Stimulated activated CD8-positive, alpha-beta memory T cell treated with anti-CD3 and anti-CD28 coated beads, Interleukin-12 subunit alpha, Interleukin-12 subunit beta, amount 100 ng/mL, for 24 hours (primary cell): ENCODE measurements around the gene IL1RL2.

Experiments
- DNase-seq: peaks from one replicate; pipeline ENCODE4 v3.0.0-alpha.2; 2020; ENCODE audit errors: extremely low read depth

The IL1RL2 gene

DNA sequence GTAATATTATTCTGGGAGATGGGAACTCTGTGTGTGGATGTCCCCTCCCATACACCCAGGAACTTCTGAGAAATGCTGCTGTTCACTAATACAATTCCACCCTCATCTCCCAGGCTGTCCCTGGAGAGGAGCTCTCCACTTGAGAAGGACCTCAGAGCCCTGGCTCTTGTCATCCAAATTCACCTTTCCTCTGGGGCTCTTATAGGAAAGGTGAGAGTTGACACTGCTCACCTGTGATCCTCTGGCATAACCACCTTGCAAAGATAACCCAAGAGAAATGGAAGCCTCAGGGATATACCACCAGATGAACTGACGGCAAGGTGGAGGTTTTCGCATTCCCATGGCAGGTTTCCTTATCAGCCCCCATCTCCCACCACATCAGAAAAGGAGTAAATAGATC lies 52.0 kb downstream of the IL1RL2 start:
- no peak for DNase-seq

DNA sequence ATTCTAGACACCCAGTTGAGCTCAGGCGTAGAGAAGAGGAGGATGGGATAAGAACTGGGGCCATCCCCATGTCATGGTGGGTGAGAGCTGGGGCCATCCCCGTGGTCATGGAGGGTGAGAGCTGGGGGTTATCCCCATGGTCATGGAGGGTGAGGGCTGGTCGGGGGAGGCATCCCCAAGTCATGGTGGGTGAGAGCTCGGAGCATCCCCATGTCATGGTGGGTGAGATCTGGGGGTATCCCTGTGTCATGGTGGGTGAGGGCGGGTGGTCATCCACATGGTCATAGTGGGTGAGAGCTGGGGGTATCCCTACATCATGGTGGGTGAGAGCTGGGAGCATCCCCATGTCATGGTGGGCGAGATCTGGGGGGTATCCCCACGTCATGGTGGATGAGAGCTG lies 52.5 kb downstream of the IL1RL2 start:
- no peak for DNase-seq

DNA sequence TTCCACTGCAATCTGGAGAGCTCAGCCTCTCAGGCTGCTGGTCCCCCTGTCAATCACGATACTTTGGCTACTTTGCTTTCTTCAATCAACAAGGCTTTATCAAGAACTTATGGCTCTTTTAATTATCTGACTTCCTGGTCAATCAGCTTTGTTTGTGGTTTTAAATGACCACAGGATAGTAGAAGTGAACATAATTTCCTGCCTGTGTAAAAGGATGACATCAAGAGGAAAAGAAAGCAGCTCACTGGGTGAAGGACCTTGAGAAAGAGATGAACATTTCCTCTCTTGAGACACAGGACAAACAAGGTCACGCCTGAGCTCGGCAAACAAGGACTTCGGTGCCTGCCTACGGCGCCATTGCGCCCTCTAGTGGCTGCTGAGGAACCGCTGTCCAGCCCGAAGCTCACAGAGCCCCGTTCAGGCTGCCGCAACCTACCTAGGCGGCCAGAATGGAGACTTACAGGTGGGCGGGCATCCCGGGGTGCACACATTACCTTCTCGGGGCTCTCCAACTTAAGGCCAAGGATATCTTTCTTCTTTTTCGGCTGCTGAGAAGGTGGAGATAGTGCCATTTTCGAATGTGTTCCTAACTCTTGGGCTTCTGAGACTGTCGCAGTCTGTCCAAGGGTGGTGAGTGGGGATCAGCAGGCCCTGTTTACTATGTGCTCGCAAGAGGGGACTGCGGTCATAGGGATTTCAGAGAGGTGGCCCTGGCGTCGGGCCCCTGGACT lies 54.0 kb downstream of the IL1RL2 start:
- DNase-seq: peak; percentile 70

DNA sequence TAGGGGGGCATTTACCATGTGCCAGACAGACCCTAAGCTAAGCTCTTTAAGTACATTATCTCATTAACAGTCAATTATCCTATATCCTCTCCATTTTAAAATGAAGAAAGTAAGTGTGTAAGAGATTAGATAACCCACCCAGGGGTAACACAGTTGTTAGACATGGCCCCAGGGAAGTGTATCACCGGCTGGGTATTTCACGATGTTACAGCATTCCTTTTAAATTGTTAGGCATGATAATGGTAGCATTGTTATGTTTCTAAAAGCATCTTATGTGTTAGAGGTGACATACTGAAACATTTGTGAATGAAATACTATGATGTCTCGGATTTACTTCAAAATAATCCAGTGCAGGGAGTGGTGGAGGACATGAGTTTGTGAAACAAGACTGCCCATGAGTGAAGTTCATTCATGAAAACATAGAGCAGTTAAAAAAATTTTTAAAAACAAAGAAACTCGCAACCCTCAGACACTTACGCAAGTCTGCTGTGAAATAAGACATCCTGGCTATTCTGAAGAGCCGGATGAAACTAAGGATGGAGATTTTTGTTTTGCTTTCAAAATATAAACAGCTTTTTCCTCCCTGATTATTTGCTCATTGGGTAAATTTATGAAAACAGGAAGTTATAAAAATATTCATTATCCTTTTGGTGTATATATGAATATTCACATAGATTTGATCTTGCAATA lies 54.9 kb downstream of the IL1RL2 start:
- DNase-seq: no peak

DNA sequence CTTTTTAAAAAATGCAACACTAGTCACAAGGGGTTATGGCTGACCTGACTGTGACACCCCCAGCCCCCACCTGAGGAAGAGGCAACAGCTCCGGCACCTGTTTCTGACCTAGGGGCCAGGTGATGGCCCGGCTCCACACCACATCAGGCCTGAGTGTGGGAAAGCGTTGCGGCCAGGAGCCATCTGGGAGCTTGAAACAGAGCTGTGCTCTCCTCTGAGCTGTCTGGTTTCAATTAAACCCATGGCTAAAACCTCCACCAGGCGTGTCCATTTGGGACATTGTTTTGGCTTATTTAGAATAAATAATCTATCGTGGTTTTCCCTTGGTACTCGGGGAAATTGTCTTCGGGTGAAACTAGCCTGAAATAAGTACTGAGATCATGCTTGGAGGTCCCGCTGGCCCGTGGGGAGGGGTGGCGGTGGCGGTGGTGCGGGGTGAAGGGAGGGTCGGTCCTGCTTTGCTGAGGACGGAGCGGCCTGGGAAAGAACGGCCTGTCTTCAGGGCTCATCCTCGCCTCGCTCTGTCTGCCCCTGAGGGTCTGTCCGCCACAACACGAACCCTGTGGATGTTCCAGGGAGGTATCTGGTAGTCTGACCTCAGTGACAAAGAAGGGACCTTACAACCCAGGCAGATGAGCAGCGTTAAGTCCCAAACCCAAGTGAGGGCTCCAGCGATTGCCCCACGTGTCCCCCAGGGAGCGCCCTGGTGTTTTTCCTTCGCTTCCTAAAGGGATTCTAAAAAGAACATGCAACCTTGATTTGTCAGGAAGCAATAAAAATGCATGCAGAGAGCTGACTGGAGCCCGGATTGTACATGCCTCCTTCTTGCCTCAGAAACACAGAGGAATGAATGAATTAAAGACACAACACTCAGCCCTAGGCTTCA lies 58.7 kb downstream of the IL1RL2 start:
- no peak for DNase-seq

DNA sequence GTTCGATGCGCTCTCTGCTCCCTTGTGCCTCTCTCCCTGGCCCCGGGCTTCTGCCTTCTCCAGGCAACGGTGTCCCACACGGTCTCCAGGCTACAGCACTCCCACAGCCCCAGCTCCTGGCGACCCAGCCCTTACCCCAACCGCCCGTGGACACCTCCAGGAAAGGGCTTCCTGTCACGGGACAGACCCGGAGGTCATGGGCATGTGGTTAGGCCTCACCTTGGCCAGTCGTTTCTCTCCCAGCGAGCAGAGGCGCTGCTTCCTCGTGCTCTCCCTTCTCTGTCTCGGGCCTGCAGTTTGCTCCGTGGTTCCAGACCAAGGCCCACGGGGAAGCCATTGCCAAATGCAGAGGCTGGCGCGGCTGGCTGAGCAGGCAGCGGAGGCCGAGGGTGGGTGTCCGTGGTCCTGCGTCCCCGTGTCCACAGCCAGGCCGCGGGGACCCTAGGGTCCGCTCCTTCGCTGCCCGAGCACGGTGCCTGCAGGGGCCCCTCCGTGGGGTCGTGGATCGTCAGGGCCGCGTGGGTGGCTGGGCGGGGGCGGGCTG lies 63.5 kb downstream of the IL1RL2 start:
- DNase-seq: no peak

DNA sequence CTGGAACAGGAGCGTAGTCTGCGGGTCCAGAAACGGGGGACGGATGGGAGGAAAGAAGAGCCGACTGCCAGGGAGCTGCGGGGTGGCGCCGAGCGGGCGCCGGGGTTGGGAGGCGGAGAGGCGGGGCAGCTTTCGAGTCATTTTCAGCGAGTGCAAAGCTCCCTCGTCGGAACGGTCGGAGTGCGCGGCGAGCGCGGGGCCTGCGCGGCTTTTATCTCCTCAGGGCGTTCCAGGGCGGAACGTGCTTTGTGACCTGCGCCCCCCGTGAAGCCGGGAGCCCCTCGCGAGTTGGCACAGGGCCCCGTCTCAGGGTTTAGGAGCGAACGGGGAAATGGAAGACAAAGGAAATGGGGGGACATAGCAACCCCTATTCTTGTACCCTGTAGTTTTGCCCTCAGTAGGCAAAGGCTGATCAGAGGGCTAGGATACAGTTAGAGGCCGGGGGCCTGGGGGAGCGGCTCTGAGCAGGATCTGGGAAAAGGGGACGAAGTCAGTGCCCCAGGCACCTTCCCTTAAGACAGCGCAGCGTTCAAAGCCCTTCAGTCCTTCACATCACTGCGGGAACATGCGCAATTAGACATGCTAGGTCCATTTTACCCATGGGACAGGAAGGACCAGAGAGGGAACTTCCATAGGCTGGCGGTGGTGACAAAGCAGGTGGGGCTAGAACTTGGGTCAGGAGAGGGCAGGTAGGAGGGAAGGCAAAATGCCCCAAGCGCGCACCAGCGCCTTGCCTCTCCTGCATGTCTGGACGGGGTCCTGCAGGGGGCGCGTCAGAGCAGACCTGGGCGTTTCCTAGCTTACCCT lies 64.4 kb downstream of the IL1RL2 start:
- no peak for DNase-seq

DNA sequence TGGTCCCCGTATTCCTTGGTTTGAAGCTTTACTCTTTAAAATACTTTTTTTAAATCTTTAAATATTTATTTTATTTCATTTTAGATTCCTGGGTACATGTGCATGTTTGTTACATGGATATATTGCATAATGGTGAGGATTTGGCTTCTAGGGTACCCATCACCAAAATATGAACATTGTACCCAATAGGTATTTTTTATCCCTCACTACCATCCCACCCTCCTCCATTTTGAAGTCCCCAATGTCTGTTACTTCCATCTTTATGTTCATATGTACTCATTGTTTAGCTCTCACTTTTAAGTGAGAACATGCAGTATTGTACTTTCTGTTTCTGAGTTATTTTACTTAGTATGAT lies 65.0 kb downstream of the IL1RL2 start:
- DNase-seq: no peak

DNA sequence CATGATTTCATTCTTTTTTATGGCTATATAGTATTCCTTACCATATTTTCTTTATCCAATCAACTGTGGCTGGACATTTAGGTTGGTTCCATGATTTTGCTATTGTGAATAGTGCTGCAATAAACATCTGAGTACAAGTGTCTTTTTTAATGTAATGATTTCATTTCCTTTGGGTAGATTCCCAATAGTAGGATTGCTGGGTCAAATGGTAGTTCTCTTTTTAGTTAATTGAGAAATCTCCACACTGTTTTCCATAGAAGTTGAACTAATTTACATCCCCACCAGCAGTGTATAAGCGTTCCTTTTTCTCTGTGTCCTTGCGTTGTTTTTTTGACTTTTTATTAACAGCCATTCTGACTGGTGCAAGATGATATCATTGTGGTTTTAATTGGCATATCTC lies 65.4 kb downstream of the IL1RL2 start:
- no peak for DNase-seq

DNA sequence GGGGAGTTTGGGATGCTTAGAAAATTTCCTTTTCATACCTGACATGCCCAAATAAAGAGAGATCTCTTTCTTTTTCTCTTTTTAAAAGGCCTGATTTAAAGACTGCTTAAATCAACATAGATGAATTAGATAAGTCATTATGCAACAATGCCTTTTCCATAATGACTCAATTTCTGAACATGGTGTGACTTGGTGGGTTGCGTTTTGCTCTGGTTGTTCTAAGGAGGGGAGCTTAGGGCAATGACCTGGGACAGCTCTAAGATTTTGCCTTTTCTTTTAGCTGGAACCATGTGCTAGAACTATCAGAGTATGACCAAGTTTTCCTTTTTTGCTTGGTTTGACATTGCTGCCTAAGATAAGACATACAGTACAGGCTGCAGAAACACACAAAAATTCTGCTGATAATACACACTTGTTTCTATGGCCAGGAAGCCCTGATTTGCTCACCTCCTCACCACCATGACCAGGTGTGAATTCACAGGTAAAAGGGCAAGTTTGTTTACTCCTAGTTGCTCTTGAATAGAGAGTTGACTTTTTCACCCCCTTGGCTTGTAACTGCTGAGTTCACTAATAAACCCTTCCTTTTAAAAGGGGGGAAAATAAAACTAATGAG lies 66.4 kb downstream of the IL1RL2 start:
- DNase-seq: no peak

DNA sequence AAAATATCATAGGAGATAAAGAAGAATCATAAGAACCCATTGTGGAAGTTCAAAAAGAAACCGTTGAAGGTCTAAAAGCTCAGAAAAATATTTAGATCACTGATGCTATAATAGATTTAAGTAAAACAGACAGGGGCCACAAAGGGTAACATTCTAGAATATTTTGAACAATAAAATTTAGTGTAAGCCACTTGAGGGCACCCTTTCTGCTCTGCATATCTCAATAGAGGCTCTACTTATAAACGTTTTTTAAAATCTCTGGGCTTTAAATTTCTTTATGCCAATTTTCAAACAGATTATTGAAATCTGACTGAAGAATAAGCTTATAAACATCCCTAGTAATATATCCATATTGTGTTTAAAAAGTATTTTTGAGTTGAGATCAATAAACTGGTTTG lies 66.9 kb downstream of the IL1RL2 start:
- no peak for DNase-seq

DNA sequence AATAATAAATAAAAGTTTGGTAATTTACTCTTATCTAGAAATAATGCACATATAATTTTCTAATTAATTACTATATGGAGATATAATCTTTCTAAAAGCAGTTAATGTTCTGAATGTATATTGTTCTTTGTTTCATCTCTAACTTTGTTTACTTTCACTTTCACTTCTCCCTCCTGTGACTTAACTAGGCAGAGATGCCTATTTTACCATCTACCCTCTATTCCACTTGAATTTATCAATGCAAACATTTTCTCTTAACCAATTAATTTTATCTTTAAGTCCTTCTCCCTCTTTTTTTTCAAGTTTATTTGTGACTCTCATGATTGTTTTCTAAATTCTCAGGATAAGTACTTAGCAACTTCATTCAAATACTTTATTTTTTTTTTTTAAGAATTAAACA lies 69.5 kb downstream of the IL1RL2 start:
- no peak for DNase-seq

DNA sequence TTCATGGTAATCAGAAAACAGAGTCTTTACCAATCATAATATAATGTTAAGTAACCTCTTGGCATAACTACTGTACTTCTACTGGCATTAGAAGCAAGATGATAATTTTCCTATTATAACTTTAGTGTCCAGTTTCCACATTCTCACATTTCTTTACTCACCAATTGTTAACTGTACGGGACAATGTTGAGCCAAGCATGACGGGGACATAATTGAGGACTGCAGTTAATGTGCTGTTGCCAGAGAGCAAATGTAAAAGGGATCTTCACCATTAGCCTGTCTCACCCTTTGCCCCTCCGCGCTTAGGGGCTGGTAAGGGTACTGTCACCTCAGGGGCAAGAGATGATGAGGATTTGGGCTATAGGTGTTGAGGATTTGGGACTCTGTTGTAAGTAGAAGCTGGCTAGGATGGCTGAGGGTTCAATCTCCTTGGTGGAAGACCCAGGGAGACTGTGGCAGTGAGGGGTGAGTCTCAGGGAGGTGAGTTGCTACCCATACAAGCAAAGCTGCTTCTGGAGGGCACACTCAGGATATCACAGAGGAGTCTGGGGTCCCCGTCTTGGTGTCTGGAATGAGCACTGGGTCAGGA lies 70.1 kb downstream of the IL1RL2 start:
- DNase-seq: no peak

DNA sequence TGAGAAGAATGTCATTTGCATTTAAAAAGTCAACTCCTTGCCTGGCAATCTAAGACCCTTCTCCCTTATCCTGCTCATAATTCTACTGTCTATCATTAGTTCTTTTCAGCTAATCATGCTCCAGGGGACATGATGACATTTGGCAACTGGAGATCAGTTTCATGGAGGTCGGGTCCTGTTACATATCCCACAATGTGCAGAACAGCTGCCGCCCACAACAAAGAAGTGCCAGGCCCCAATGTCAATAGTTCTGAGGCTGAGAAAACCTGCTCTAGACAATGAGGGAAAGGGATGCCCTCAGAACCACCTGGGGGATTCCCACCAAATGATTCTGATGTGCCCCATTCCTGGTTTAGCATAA lies 71.2 kb downstream of the IL1RL2 start:
- no peak for DNase-seq

DNA sequence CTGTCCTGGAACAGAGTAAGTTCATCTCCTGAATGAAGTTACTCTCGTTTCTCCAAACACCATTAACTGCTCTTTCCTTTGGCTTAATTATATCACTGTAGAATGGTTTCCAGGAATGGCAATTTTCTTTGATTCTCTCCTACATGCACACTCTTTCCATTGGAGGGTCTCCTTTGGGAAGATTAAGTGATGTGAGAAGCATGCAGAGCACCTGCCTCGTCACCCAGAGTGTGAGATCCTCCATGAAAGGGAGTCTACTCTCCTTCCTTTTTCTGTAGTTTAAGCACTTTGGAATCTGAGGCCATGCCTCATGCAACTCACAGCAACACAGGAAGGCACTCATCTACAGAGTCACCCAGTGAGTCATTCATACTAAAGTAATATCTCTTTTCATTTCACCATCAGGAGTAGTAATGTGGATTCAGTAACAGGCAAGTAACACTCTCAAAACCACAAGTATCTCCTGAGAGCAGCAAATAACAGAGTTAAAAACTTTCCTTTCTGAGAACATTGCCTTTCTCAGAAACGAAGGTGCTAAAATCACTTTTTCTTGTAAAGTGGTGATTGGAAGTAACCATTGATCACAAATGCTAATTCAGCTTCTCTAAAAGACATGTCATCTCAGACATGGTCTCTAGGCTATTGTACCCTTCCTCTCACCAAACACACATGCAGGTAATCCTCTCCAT lies 71.7 kb downstream of the IL1RL2 start:
- DNase-seq: no peak

DNA sequence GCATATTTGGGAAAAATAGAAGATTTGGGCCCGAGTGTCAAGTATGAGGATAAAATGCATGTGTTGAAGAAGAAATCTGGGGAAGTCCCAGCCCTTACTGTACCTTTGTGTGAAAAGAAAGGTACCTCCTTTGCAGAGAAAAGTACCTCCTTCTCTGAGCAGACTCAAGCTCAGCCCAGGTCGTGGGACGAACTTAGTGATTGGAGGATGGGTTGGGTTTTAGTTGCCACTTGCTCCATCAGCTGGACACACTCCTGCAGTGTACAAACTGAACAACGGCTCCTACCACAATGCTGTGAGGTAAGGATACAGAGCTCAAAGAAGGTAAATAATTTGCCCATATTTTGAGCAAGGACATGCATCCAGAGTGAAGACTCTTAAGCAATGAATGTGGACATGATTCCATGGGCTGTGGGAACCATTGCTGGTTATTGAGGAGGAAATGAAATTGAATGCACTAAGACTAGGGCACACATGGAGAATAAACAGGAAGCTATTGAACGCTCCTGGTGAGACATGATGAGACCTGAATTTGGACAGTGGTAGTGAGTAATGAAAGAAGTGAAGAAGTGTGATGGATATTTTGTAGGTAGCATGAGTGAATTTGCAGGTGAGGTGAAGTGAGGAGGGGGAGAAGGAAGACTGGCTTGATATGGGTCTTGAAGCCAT lies 74.8 kb downstream of the IL1RL2 start:
- DNase-seq: no peak

DNA sequence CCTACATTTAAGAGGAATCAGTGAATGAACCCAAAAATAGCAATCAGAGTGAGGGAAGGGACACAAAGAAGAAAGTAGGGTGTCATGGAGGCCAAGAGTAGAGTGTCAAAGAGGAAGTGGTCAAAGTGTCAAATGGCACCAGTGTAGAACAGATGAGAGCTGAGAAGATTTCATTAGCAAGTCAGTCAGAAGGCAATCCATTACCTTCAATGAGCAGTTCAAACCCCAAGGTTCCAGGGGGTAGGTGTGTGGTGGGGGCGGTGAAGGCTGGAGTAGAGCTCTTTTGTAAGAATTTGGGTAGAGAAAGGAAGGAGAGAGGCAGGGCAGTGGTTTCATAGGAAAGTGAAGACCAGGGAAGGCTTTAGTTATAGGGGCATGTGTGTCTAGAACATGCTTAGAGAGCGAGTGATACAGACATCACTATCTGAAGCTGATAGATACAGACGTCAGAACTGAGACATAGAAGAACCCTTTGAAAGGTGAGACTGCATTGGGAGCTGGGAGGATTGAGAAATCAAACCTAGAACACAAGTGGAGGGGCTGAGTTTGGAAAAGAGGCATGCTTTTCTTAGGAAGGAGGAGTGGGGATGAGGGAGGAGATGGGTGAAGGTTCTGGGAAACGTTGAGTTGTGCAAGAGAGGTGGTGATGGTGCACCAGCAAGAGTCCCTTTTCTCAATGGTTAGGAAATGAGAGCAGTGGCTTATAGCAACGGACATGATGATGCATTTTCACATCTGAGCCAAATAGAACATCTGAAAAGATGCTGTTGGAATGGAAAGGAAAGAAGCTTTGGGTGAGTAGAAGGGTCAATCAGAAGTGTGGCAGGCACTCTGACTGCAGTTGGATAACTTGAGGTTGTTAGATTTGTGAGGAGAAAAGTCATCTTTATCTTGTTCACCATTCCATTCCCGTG lies 75.7 kb downstream of the IL1RL2 start:
- DNase-seq: no peak

DNA sequence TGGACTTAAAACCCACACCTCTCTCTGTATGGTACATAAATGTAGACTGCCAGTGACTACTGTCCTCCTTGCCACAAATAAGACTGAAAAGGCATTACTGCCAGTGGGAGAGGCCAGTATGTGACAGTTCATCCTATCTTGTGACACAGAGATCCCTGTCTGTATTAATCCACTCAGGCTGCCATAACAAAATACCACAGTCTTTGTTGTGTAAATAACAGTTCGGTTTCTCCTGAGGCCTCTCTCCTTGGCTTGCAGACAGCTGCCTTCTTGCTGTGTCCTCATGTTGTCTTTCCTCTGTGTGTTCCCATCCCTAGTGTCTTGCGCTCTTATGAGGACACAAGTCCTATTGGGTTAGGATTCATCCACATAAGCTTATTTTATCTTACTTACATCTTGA lies 78.1 kb downstream of the IL1RL2 start:
- no peak for DNase-seq

DNA sequence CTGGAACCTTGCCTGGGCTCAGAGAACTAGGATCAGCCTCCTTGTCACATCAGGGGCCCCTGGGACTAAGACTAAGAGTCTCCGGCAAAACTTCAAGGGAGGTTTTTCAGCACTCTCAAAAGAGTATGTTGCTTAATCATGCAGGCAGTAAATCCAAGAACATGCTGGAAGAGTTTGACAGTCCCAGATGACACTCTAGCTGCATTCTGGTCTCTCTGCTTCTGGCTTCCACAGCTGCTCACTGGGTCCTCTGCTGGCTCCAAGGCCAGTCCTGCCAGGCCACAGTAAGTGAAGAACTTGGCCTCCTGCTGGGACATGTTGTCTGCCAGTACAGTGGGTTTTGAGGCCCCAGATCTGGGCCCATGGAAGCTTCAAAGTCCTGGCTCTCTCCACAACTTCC lies 79.4 kb downstream of the IL1RL2 start:
- DNase-seq: no peak
